Measurements from ENCODE around the gene ZNF219. TPM values are rescaled to one million over a fixed set of nuclear protein-coding genes. Genes with fewer than 3 reads are reported as not detected.

ZNF219 gene
- total and polyA plus RNA-seq, 2 of the 13 experiments (the other 11 are each of a cell fraction or from before 2014, with no cell fraction given) = 34.5 to 36.6 TPM

GRCh38 chr14:21071225-21072030, 27.0 kb downstream of the ZNF219 start (continued):
- TF ChIP-seq SRSF9 (IDR thresholded peaks at IDR 0.05; ENCODE audit: borderline replicate concordance, insufficient read depth, low read depth, low read length, poor library complexity, severe bottlenecking) (no peak), ZNF552 (CRISPR knock-in tag; IDR thresholded peaks at IDR 0.05; ENCODE audit: borderline replicate concordance) (no peak), ZKSCAN5 (CRISPR knock-in tag; IDR thresholded peaks at IDR 0.05) (peak; percentile 77; the same call in 1 of the 2 replicates), KMT2B (CRISPR knock-in tag; IDR thresholded peaks at IDR 0.05) (no peak; the same call in 1 of the 2 replicates), ZBTB26 (CRISPR knock-in tag; IDR thresholded peaks at IDR 0.05; ENCODE audit: borderline replicate concordance) (peak; percentile 25; the same call in 1 of the 2 replicates), ZNF564 (CRISPR knock-in tag; IDR thresholded peaks at IDR 0.05) (no peak), YY1 (IDR thresholded peaks at IDR 0.05; ENCODE audit: insufficient read depth, insufficient replicate concordance, low read depth, low read length) (peak; percentile 45), NR3C1 (CRISPR knock-in tag; IDR thresholded peaks at IDR 0.05) (no peak), ZNF709 (CRISPR knock-in tag; IDR thresholded peaks at IDR 0.05) (peak; percentile 48; the same call in 1 of the 2 replicates), NFAT5 (CRISPR knock-in tag; IDR thresholded peaks at IDR 0.05) (no peak), ZNF687 (CRISPR knock-in tag; IDR thresholded peaks at IDR 0.05) (peak; percentile 73), BATF2 (CRISPR knock-in tag; IDR thresholded peaks at IDR 0.05) (no peak), ZNF558 (CRISPR knock-in tag; IDR thresholded peaks at IDR 0.05; ENCODE audit: borderline replicate concordance) (no peak), PHF21A (CRISPR knock-in tag; IDR thresholded peaks at IDR 0.05) (no peak), CHD4 (IDR thresholded peaks at IDR 0.05; ENCODE audit: borderline replicate concordance, low read length) (no peak), MED1 (CRISPR knock-in tag; IDR thresholded peaks at IDR 0.05) (no peak), ZNF317 (CRISPR knock-in tag; IDR thresholded peaks at IDR 0.05) (no peak)

Measured in HepG2 (cell line).